ENCODE data around the gene TAAR5. TPM values are rescaled to one million over a fixed set of nuclear protein-coding genes. Genes with fewer than 3 reads are reported as not detected.

TAAR5 gene
- polyA plus RNA-seq, 1 experiment = not detected

DNA sequence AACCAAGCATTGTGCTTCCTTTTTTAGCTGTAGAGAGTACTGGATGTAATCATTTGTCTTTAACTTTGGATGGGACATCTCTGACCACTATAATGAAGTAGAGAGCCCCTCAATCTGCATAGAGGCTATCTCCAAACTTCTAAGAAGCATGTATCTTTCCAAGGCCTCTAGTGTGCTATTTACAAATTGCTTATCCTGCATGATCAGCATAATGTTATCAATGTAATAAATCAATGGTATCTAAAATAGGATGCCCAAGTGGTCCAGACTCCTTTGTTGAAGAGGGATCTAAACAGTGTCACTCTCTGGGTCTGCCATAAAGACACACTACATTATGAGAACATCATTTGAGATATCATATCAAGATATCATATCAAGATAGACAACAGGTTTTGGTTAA, 44.7 kb downstream of the TAAR5 start:
- CTCF ChIA-PET = interaction anchor here (3.1 kb wide), 1 partner anchor 14 kb away, joined by 17 read pairs; no protein-coding TSS in a partner anchor
- Histone ChIP-seq H3K9me3 (ENCODE audit: control insufficient read depth, insufficient read depth, low read length) (no peaks in the 10 kb centered on the region), H3K27me3 (ENCODE audit: control insufficient read depth, insufficient read depth, low read length) (peaks cover 29% of the 10 kb centered on the region), H3K27ac (ENCODE audit: low read depth, low read length) (no peak overlapping the region), H3K4me3 (ENCODE audit: low read depth, low read length) (no peak overlapping the region)
- no peak for DNase-seq (ENCODE audit: low read depth, low spot score)
- no peak for TF ChIP-seq CTCF (IDR thresholded peaks at IDR 0.05; ENCODE audit: low read depth, low read length)
- POLR2A ChIA-PET = no interaction called here

Small RNA genes lying within 50 kb of the gene (small RNA-seq; reads per million reads assigned to genes)
- gene TAAR7P (ENCODE audit: insufficient read length, low read depth) = not detected

Other genes with a start within 250 kb of the TAAR5 start
- gene MOXD1, start 188.3 kb downstream of the TAAR5 start, polyA plus RNA-seq (2011; rRNA removed) = 55.9 and 67.5 TPM in 2 replicates
- 37.0 and 42.7 TPM in 2 replicates for gene STX7, start 76.6 kb downstream of the TAAR5 start, polyA plus RNA-seq (2011; rRNA removed)
- gene TAAR9, start 51.5 kb downstream of the TAAR5 start, polyA plus RNA-seq (2011; rRNA removed) = not detected in 2 replicates
- not detected in 2 replicates for gene TAAR8, start 37.1 kb downstream of the TAAR5 start, polyA plus RNA-seq (2011; rRNA removed)
- not detected in 2 replicates for gene TAAR6, start 19.4 kb downstream of the TAAR5 start, polyA plus RNA-seq (2011; rRNA removed)
- gene TAAR2, start 34.5 kb upstream of the TAAR5 start, polyA plus RNA-seq (2011; rRNA removed) = not detected in 2 replicates
- gene TAAR1, start 69.4 kb upstream of the TAAR5 start, polyA plus RNA-seq (2011; rRNA removed) = not detected in 2 replicates
- gene VNN1, start 124.3 kb upstream of the TAAR5 start, polyA plus RNA-seq (2011; rRNA removed) = 0.06 TPM in 1 of 2 replicates, not detected in the other
- not detected in 2 replicates for gene VNN2, start 168.2 kb upstream of the TAAR5 start, polyA plus RNA-seq (2011; rRNA removed)
- 7.5 and 10.2 TPM in 2 replicates for gene SLC18B1, start 208.9 kb upstream of the TAAR5 start, polyA plus RNA-seq (2011; rRNA removed)
- gene RPS12, start 224.8 kb upstream of the TAAR5 start, polyA plus RNA-seq (2011; rRNA removed) = 3,443 and 3,588 TPM in 2 replicates